ENCODE measurements around the gene MIF.

Gene MIF

DNA sequence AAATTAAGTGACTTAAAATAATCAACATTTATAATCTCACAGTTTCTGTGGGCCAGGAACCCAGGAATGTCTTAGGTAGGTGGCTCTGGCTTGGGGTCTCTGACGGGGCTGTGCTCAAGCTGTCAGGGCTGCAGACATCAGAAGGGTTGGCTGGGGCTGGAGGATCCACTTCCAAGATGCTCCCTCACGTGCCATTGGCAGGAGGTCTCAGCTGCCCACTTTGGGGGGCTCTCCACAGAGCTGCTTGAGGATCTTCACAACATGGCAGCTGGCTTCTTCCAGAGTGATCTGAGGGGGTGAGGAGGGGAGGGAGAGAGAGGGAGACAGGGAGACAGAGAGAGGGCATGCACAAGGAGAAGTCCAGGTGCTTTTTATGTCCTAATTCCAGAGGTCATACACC lies 18.4 kb upstream of the MIF start:
- peaks cover 14% of the 10 kb centered on the region; the same call in 1 of the 2 replicates for H3K36me3 ChIP-seq (ENCODE audit: insufficient read depth, low read length)
- H3K4me3 ChIP-seq (ENCODE audit: low read depth in 1 of 2, low read length in 2 of 2) = no peak overlapping the region
- H3K9ac ChIP-seq (ENCODE audit: low read depth, low read length) = no peak overlapping the region
- no peak overlapping the region for H3K27ac ChIP-seq (ENCODE audit: low read length)
- DNase-seq (no peak), ATAC-seq (ENCODE audit: insufficient read depth, low read depth) (no peak)
- H4K20me1 ChIP-seq (ENCODE audit: insufficient read depth, low read length) = no peaks in the 10 kb centered on the region
- H3K4me2 ChIP-seq (ENCODE audit: insufficient read depth, low read length) = no peak overlapping the region
- TF ChIP-seq, protein P1, sequence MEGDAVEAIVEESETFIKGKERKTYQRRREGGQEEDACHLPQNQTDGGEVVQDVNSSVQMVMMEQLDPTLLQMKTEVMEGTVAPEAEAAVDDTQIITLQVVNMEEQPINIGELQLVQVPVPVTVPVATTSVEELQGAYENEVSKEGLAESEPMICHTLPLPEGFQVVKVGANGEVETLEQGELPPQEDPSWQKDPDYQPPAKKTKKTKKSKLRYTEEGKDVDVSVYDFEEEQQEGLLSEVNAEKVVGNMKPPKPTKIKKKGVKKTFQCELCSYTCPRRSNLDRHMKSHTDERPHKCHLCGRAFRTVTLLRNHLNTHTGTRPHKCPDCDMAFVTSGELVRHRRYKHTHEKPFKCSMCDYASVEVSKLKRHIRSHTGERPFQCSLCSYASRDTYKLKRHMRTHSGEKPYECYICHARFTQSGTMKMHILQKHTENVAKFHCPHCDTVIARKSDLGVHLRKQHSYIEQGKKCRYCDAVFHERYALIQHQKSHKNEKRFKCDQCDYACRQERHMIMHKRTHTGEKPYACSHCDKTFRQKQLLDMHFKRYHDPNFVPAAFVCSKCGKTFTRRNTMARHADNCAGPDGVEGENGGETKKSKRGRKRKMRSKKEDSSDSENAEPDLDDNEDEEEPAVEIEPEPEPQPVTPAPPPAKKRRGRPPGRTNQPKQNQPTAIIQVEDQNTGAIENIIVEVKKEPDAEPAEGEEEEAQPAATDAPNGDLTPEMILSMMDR (IDR thresholded peaks at IDR 0.05; ENCODE audit: borderline replicate concordance, extremely low read depth, low read length, poor library complexity, severe bottlenecking) = no peak
- no peak for TF ChIP-seq EZH2 (IDR thresholded peaks at IDR 0.05; ENCODE audit: borderline replicate concordance, low read depth, low read length, severe bottlenecking)
- no peaks in the 10 kb centered on the region for H3K4me1 ChIP-seq (ENCODE audit: insufficient read depth, low read length)
- H2AFZ ChIP-seq (ENCODE audit: low read depth, low read length) = no peak overlapping the region
- no peaks in the 10 kb centered on the region for H3K79me2 ChIP-seq (ENCODE audit: insufficient read depth, low read length)
- no peaks in the 10 kb centered on the region for H3K27me3 ChIP-seq (ENCODE audit: insufficient read depth, low read length, poor library complexity)
- H3K9me3 ChIP-seq (ENCODE audit: insufficient read depth, low read length, severe bottlenecking) = no peaks in the 10 kb centered on the region

DNA sequence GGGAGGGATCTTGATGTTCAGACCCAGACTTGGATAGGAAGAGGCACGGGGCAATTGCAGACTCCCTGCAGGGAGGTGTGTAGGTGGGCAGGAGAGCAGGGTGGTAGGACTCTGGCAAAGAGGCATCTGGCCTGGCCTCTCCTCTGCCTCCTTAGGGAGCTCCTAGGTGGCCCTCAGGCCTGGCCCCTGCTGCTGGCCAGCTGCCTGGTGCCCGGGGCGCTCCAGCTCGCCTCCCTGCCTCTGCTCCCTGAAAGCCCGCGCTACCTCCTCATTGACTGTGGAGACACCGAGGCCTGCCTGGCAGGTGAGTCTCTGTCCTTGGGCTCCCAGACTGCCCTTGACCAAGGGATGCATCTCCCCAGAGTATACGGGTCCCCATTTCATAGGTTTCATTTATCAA lies 16.6 kb upstream of the MIF start:
- no peaks in the 10 kb centered on the region for H4K20me1 ChIP-seq (ENCODE audit: insufficient read depth, low read length)
- no peak overlapping the region for H3K9ac ChIP-seq (ENCODE audit: low read depth, low read length)
- ATAC-seq (ENCODE audit: insufficient read depth, low read depth) = no peak
- H3K27me3 ChIP-seq (ENCODE audit: insufficient read depth, low read length, poor library complexity) = no peaks in the 10 kb centered on the region
- no peak overlapping the region for H3K4me3 ChIP-seq (ENCODE audit: low read depth in 1 of 2, low read length in 2 of 2)
- no peak overlapping the region for H2AFZ ChIP-seq (ENCODE audit: low read depth, low read length)
- DNase-seq = no peak
- TF ChIP-seq, protein P1 (IDR thresholded peaks at IDR 0.05; ENCODE audit: borderline replicate concordance, extremely low read depth, low read length, poor library complexity, severe bottlenecking) = no peak
- TF ChIP-seq EZH2 (IDR thresholded peaks at IDR 0.05; ENCODE audit: borderline replicate concordance, low read depth, low read length, severe bottlenecking) = no peak
- H3K9me3 ChIP-seq (ENCODE audit: insufficient read depth, low read length, severe bottlenecking) = no peaks in the 10 kb centered on the region
- peaks cover 14% of the 10 kb centered on the region; the same call in 1 of the 2 replicates for H3K36me3 ChIP-seq (ENCODE audit: insufficient read depth, low read length)
- no peak overlapping the region for H3K4me2 ChIP-seq (ENCODE audit: insufficient read depth, low read length)
- no peaks in the 10 kb centered on the region for H3K79me2 ChIP-seq (ENCODE audit: insufficient read depth, low read length)
- H3K27ac ChIP-seq (ENCODE audit: low read length) = no peak overlapping the region
- H3K4me1 ChIP-seq (ENCODE audit: insufficient read depth, low read length) = no peaks in the 10 kb centered on the region

DNA sequence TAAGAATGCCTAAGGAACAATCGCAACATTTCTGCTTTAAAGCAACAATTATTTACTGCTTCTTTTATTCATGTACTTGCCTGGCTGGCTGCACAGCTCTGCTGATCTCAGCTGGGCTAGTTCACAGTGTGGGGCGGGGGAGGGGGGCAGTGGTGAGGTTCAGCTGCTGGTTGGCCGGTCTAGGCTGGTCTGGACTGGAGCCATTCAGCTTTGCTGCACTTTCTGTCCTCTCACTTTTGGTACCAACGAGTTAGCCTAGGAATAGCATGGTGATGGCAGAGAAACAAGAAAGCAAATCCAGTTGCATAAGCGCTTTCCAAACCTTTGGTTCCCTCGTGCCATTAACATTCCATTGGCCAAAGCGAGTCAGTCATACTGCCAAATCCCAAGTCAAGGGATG lies 16.0 kb upstream of the MIF start:
- H3K27me3 ChIP-seq (ENCODE audit: insufficient read depth, low read length, poor library complexity) = no peaks in the 10 kb centered on the region
- no peak for TF ChIP-seq EZH2 (IDR thresholded peaks at IDR 0.05; ENCODE audit: borderline replicate concordance, low read depth, low read length, severe bottlenecking)
- TF ChIP-seq, protein P1 (IDR thresholded peaks at IDR 0.05; ENCODE audit: borderline replicate concordance, extremely low read depth, low read length, poor library complexity, severe bottlenecking) = no peak
- no peaks in the 10 kb centered on the region for H3K4me1 ChIP-seq (ENCODE audit: insufficient read depth, low read length)
- H3K9me3 ChIP-seq (ENCODE audit: insufficient read depth, low read length, severe bottlenecking) = no peaks in the 10 kb centered on the region
- H3K27ac ChIP-seq (ENCODE audit: low read length) = no peak overlapping the region
- ATAC-seq (ENCODE audit: insufficient read depth, low read depth) (no peak), DNase-seq (no peak)
- H3K79me2 ChIP-seq (ENCODE audit: insufficient read depth, low read length) = no peaks in the 10 kb centered on the region
- no peak overlapping the region for H3K4me3 ChIP-seq (ENCODE audit: low read depth in 1 of 2, low read length in 2 of 2)
- H4K20me1 ChIP-seq (ENCODE audit: insufficient read depth, low read length) = no peaks in the 10 kb centered on the region
- no peak overlapping the region for H3K9ac ChIP-seq (ENCODE audit: low read depth, low read length)
- H3K36me3 ChIP-seq (ENCODE audit: insufficient read depth, low read length) = peaks cover 14% of the 10 kb centered on the region; the same call in 1 of the 2 replicates
- no peak overlapping the region for H2AFZ ChIP-seq (ENCODE audit: low read depth, low read length)
- no peak overlapping the region for H3K4me2 ChIP-seq (ENCODE audit: insufficient read depth, low read length)

DNA sequence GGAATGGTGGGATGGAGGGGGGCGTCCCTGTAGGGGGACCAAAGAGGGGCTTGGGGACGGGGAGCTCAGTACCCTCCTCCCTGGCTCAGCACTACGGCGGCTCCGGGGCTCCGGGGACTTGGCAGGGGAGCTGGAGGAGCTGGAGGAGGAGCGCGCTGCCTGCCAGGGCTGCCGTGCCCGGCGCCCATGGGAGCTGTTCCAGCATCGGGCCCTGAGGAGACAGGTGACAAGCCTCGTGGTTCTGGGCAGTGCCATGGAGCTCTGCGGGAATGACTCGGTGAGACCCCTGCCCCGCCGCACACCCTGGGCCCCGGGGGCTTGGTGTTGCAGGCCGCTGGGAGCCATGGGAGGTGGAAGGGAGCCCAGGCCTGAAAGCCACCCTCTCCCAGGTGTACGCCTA lies 11.8 kb upstream of the MIF start:
- Histone ChIP-seq H3K79me2 (ENCODE audit: insufficient read depth, low read length) (no peaks in the 10 kb centered on the region), H3K36me3 (ENCODE audit: insufficient read depth, low read length) (no peaks in the 10 kb centered on the region), H3K4me1 (ENCODE audit: insufficient read depth, low read length) (no peaks in the 10 kb centered on the region), H3K27me3 (ENCODE audit: insufficient read depth, low read length, poor library complexity) (no peaks in the 10 kb centered on the region), H3K4me2 (ENCODE audit: insufficient read depth, low read length) (no peak overlapping the region), H4K20me1 (ENCODE audit: insufficient read depth, low read length) (no peaks in the 10 kb centered on the region), H2AFZ (ENCODE audit: low read depth, low read length) (no peak overlapping the region), H3K27ac (ENCODE audit: low read length) (no peak overlapping the region), H3K9ac (ENCODE audit: low read depth, low read length) (no peak overlapping the region), H3K4me3 (ENCODE audit: low read depth in 1 of 2, low read length in 2 of 2) (no peak overlapping the region), H3K9me3 (ENCODE audit: insufficient read depth, low read length, severe bottlenecking) (no peaks in the 10 kb centered on the region)
- no peak for ATAC-seq (ENCODE audit: insufficient read depth, low read depth)
- TF ChIP-seq EZH2 (IDR thresholded peaks at IDR 0.05; ENCODE audit: borderline replicate concordance, low read depth, low read length, severe bottlenecking) = no peak
- TF ChIP-seq, protein P1 (IDR thresholded peaks at IDR 0.05; ENCODE audit: borderline replicate concordance, extremely low read depth, low read length, poor library complexity, severe bottlenecking) = no peak
- no peak for DNase-seq
